A673 (cell line): Measurements from ENCODE around the gene TGM1. TPM values are rescaled to one million over a fixed set of nuclear protein-coding genes. Genes with fewer than 3 reads are reported as not detected.
A peak's percentile ranks its signal among the peaks of the same experiment; 100 is the strongest.

Source experiments
- BruUV-seq: library from RNA; stranded (reverse); fragments of 400-500 nt; replicated peaks from 2 replicates; lab custom pipeline; 2021; lab: Mats Ljungman, UMichigan
- CTCF ChIA-PET: fragments of 300-600 bp; sonication (Branson Sonifier 250); formaldehyde crosslinking; loops from one replicate; lab custom pipeline; 2022; ENCODE audit warnings: antibody characterized with exemption; lab: Charles Lee
- POLR2A ChIA-PET: fragments of 300-600 bp; sonication (Branson Sonifier 250); formaldehyde crosslinking; loops from one replicate; lab custom pipeline; 2022; ENCODE audit warnings: antibody characterized with exemption; ENCODE audit not compliant: low non-redundant PET; lab: Charles Lee
- DNase-seq: peaks from one replicate; pipeline ENCODE4 v3.0.0-alpha.2; 2015; ENCODE audit warnings: low spot score
- H3K27ac ChIP-seq: fragments of 200-600 bp; sonication (generic); 2 replicates; pipeline ENCODE4 v1.5.1; 2016; ENCODE audit warnings: mixed run types, low read depth, mild to moderate bottlenecking, mixed read lengths, antibody characterized with exemption, low read length; ENCODE audit not compliant: poor library complexity, severe bottlenecking
- H3K27me3 ChIP-seq: fragments of 200-600 bp; sonication (generic); replicated peaks from 2 replicates; pipeline ENCODE4 v1.6.1; 2017; ENCODE audit warnings: mixed run types, low read depth, mild to moderate bottlenecking, mixed read lengths, antibody characterized with exemption, low read length; ENCODE audit not compliant: insufficient read depth, poor library complexity
- H3K36me3 ChIP-seq: fragments of 200-600 bp; sonication (generic); 2 replicates; pipeline ENCODE4 v1.6.1; 2016; ENCODE audit warnings: mixed run types, mild to moderate bottlenecking, mixed read lengths, antibody characterized with exemption, low read length; ENCODE audit not compliant: insufficient read depth, poor library complexity, severe bottlenecking
- H3K4me1 ChIP-seq: fragments of 200-600 bp; sonication (generic); 2 replicates; pipeline ENCODE4 v1.6.1; 2017; ENCODE audit warnings: mixed run types, mild to moderate bottlenecking, mixed read lengths, antibody characterized with exemption, low read length; ENCODE audit not compliant: insufficient read depth, poor library complexity, severe bottlenecking
- H3K4me3 ChIP-seq: fragments of 200-600 bp; sonication (generic); 2 replicates; pipeline ENCODE4 v1.5.1; 2016; ENCODE audit warnings: low read depth, mixed run types, mild to moderate bottlenecking, mixed read lengths, low read length; ENCODE audit not compliant: poor library complexity, severe bottlenecking
- H3K9me3 ChIP-seq: fragments of 200-600 bp; sonication (generic); 2 replicates; pipeline ENCODE4 v1.6.1; 2016; ENCODE audit warnings: mixed run types, low read depth, mild to moderate bottlenecking, mixed read lengths, antibody characterized with exemption, low read length; ENCODE audit not compliant: poor library complexity, severe bottlenecking
- CTCF ChIP-seq: fragments of 300-800, 200-600 bp; sonication (generic); conservative IDR thresholded peaks from 2 replicates; pipeline ENCODE4 v1.5.1; 2017; ENCODE audit warnings: low read depth, mild to moderate bottlenecking, antibody characterized with exemption, low read length, moderate library complexity, mixed read lengths
- EZH2 ChIP-seq: fragments of 200-600 bp; sonication (generic); IDR thresholded peaks from 2 replicates; pipeline ENCODE4 v1.6.1; 2017; ENCODE audit warnings: borderline replicate concordance, low read depth, mild to moderate bottlenecking, mixed read lengths, antibody characterized with exemption, low read length; ENCODE audit not compliant: poor library complexity, severe bottlenecking
- intact Hi-C: fragments of 100-400 bp; cut with micrococcal nuclease; formaldehyde crosslinking; loops from one replicate; pipeline ENCODE4 v1.10.0; 2022; ENCODE audit not compliant: unreplicated experiment
- total RNA-seq: library from RNA; stranded (reverse); gene quantifications from 2 replicates; pipeline ENCODE4 v1.2.3, GENCODE V29; 2021

Gene TGM1
- total RNA-seq, 1 experiment from 2014 or later: 1.5 TPM

GRCh38 chr14:24241829-24242443 is 21.0 kb downstream of the TGM1 start:
- intact Hi-C loops: loop anchor here (2.0 kb wide), 2 partner anchors 29 to 189 kb away; partner anchors contain the start of gene RABGGTA
- Histone ChIP-seq H3K27me3 (no peaks in the 10 kb centered on the region), H3K4me3 (peak overlapping the region; percentile 57), H3K36me3 (peaks cover 40% of the 10 kb centered on the region), H3K4me1 (peaks cover 10% of the 10 kb centered on the region), H3K9me3 (no peaks in the 10 kb centered on the region), H3K27ac (peak overlapping the region; percentile 95)
- CTCF ChIA-PET: interaction anchor here (0.9 to 2.4 kb wide), 9 partner anchors 29 to 200 kb away, joined by 3 to 36 read pairs (median 6); partner anchors contain the start of genes CIDEB, DHRS1, NOP9 and RABGGTA
- BruUV-seq: TSS peak; percentile 31
- TF ChIP-seq EZH2: no peak
- TF ChIP-seq CTCF: peak; percentile 47
- POLR2A ChIA-PET: interaction anchor here (0.5 to 1.1 kb wide), 3 partner anchors 8 to 148 kb away, joined by 3 to 4 read pairs (median 3); partner anchors contain the start of genes PCK2 and TM9SF1
- peak; percentile 96 for DNase-seq

- Histone ChIP-seq H3K27ac (peak overlapping the region; percentile 13), H3K9me3 (no peaks in the 10 kb centered on the region), H3K27me3 (no peaks in the 10 kb centered on the region), H3K4me3 (no peak overlapping the region), H3K4me1 (peaks cover 10% of the 10 kb centered on the region), H3K36me3 (peaks cover 55% of the 10 kb centered on the region)
- ChIA-PET POLR2A (no interaction called here), CTCF (no interaction called here)
- DNase-seq: no peak
- no TSS peak for BruUV-seq
- intact Hi-C loops: no loop called here
- TF ChIP-seq EZH2 (no peak), CTCF (no peak)
These were observed 22.7 kb downstream of the TGM1 start for GRCh38 chr14:24240110-24240918.

- DNase-seq: no peak
- peaks cover 60% of the 10 kb centered on the region for H3K36me3 ChIP-seq
- no peak overlapping the region for H3K27ac ChIP-seq
- no TSS peak for BruUV-seq
- intact Hi-C loops: no loop called here
- H3K9me3 ChIP-seq: no peaks in the 10 kb centered on the region
- H3K27me3 ChIP-seq: no peaks in the 10 kb centered on the region
- ChIA-PET POLR2A (no interaction called here), CTCF (interaction anchor here (1.4 kb wide), 1 partner anchor 59 kb away, joined by 4 read pairs; no protein-coding TSS in a partner anchor)
- peaks cover 17% of the 10 kb centered on the region for H3K4me1 ChIP-seq
- TF ChIP-seq EZH2 (no peak), CTCF (no peak)
- no peak overlapping the region for H3K4me3 ChIP-seq
These were observed 24.4 kb downstream of the TGM1 start for GRCh38 chr14:24238527-24239037.
